ENCODE results near the gene UBE2E2.

Gene UBE2E2

GRCh38 chr3:23565041-23565775 is 362.1 kb downstream of the UBE2E2 start:
- Histone ChIP-seq H3K36me3 (ENCODE audit: insufficient read depth, low read length) (no peaks in the 10 kb centered on the region), H3K4me1 (ENCODE audit: insufficient read depth, low read length) (peaks cover 8% of the 10 kb centered on the region), H3K9me3 (ENCODE audit: low read length) (no peaks in the 10 kb centered on the region), H3K4me3 (ENCODE audit: low read depth in 1 of 2, low read length in 2 of 2) (no peak overlapping the region), H3K27ac (ENCODE audit: low read depth, low read length) (no peak overlapping the region), H3K9ac (ENCODE audit: low read length) (no peak overlapping the region), H3K27me3 (ENCODE audit: control insufficient read depth in 1 of 2, insufficient read depth in 2 of 2, low read length in 2 of 2) (no peaks in the 10 kb centered on the region)

DNA sequence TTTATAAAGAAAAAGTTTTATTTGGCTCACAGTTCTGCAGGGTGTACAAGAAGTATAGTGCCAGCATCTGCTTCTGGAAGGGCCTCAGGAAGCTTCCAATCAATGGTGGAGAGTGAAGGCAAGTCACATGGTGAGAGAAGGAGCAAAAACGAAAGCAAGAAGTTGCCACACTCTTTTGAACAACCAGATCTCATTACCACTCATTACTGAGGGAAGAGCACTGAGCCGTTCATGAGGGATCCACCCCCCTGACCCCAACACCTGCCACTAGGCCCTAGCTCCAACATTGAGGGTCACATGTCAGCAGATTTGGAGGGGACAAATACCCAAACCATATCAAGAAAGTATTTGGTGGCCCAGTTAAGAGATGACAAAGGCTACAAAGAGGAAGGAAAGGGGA is 363.4 kb downstream of the UBE2E2 start:
- Histone ChIP-seq H3K9me3 (ENCODE audit: low read length) (no peaks in the 10 kb centered on the region), H3K27me3 (ENCODE audit: control insufficient read depth in 1 of 2, insufficient read depth in 2 of 2, low read length in 2 of 2) (no peaks in the 10 kb centered on the region), H3K4me3 (ENCODE audit: low read depth in 1 of 2, low read length in 2 of 2) (no peak overlapping the region), H3K36me3 (ENCODE audit: insufficient read depth, low read length) (no peaks in the 10 kb centered on the region), H3K4me1 (ENCODE audit: insufficient read depth, low read length) (peaks cover 8% of the 10 kb centered on the region), H3K9ac (ENCODE audit: low read length) (no peak overlapping the region), H3K27ac (ENCODE audit: low read depth, low read length) (no peak overlapping the region)

- H3K27ac ChIP-seq (ENCODE audit: low read depth, low read length) = no peak overlapping the region
These were observed 364.8 kb downstream of the UBE2E2 start for GRCh38 chr3:23567917-23568316.

GRCh38 chr3:23573827-23574226 is 370.7 kb downstream of the UBE2E2 start:
- no peaks in the 10 kb centered on the region for H3K27me3 ChIP-seq (ENCODE audit: control insufficient read depth in 1 of 2, insufficient read depth in 2 of 2, low read length in 2 of 2)
- no peaks in the 10 kb centered on the region for H3K4me1 ChIP-seq (ENCODE audit: insufficient read depth, low read length)
- H3K27ac ChIP-seq (ENCODE audit: low read depth, low read length) = no peak overlapping the region
- no peak overlapping the region for H3K4me3 ChIP-seq (ENCODE audit: low read depth in 1 of 2, low read length in 2 of 2)
- H3K36me3 ChIP-seq (ENCODE audit: insufficient read depth, low read length) = no peaks in the 10 kb centered on the region
- H3K9me3 ChIP-seq (ENCODE audit: low read length) = no peaks in the 10 kb centered on the region
- H3K9ac ChIP-seq (ENCODE audit: low read length) = no peak overlapping the region

More at GRCh38 chr3:23567917-23568316, 364.8 kb downstream of the UBE2E2 start:
- no peaks in the 10 kb centered on the region for H3K36me3 ChIP-seq (ENCODE audit: insufficient read depth, low read length)
- no peaks in the 10 kb centered on the region for H3K27me3 ChIP-seq (ENCODE audit: control insufficient read depth in 1 of 2, insufficient read depth in 2 of 2, low read length in 2 of 2)
- H3K9me3 ChIP-seq (ENCODE audit: low read length) = no peaks in the 10 kb centered on the region
- no peak overlapping the region for H3K9ac ChIP-seq (ENCODE audit: low read length)
- no peak overlapping the region for H3K4me3 ChIP-seq (ENCODE audit: low read depth in 1 of 2, low read length in 2 of 2)
- peaks cover 8% of the 10 kb centered on the region for H3K4me1 ChIP-seq (ENCODE audit: insufficient read depth, low read length)

DNA sequence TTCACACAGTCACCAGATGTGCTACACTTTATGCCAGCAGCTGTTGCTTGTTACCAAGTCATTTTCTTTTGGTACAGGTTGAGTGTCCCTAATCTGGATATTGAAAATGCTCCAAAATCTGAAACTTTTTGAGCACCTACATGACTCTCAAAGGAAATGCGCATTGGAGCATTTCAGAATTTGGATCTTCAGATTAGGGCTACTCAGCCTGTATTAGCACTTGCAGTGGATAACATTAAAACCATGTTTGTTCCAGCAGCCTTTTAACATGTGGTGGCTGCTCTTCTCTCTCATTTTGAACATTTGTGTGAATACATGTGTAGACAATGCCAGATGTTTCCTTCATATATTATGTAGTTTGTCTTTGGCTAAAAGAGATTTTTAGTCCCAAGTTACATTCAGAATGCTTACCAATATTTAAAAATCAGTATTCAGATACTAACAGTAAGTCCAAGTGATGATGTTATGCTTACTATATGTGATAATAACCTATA is 371.7 kb downstream of the UBE2E2 start:
- Histone ChIP-seq H3K9me3 (ENCODE audit: low read length) (no peaks in the 10 kb centered on the region), H3K4me3 (ENCODE audit: low read depth in 1 of 2, low read length in 2 of 2) (no peak overlapping the region), H3K9ac (ENCODE audit: low read length) (no peak overlapping the region), H3K36me3 (ENCODE audit: insufficient read depth, low read length) (no peaks in the 10 kb centered on the region), H3K27me3 (ENCODE audit: control insufficient read depth in 1 of 2, insufficient read depth in 2 of 2, low read length in 2 of 2) (no peaks in the 10 kb centered on the region), H3K27ac (ENCODE audit: low read depth, low read length) (no peak overlapping the region), H3K4me1 (ENCODE audit: insufficient read depth, low read length) (no peaks in the 10 kb centered on the region)

GRCh38 chr3:23575697-23576096 is 372.6 kb downstream of the UBE2E2 start:
- Histone ChIP-seq H3K9ac (ENCODE audit: low read length) (no peak overlapping the region), H3K4me1 (ENCODE audit: insufficient read depth, low read length) (no peaks in the 10 kb centered on the region), H3K36me3 (ENCODE audit: insufficient read depth, low read length) (no peaks in the 10 kb centered on the region), H3K27ac (ENCODE audit: low read depth, low read length) (no peak overlapping the region), H3K27me3 (ENCODE audit: control insufficient read depth in 1 of 2, insufficient read depth in 2 of 2, low read length in 2 of 2) (no peaks in the 10 kb centered on the region), H3K9me3 (ENCODE audit: low read length) (no peaks in the 10 kb centered on the region), H3K4me3 (ENCODE audit: low read depth in 1 of 2, low read length in 2 of 2) (no peak overlapping the region)

- no peak overlapping the region for H3K4me3 ChIP-seq (ENCODE audit: low read depth in 1 of 2, low read length in 2 of 2)
- no peaks in the 10 kb centered on the region for H3K36me3 ChIP-seq (ENCODE audit: insufficient read depth, low read length)
- H3K27me3 ChIP-seq (ENCODE audit: control insufficient read depth in 1 of 2, insufficient read depth in 2 of 2, low read length in 2 of 2) = no peaks in the 10 kb centered on the region
- no peaks in the 10 kb centered on the region for H3K9me3 ChIP-seq (ENCODE audit: low read length)
- H3K4me1 ChIP-seq (ENCODE audit: insufficient read depth, low read length) = no peaks in the 10 kb centered on the region
- H3K27ac ChIP-seq (ENCODE audit: low read depth, low read length) = no peak overlapping the region
- no peak overlapping the region for H3K9ac ChIP-seq (ENCODE audit: low read length)
These were observed 373.3 kb downstream of the UBE2E2 start for GRCh38 chr3:23576379-23576959.

GRCh38 chr3:23580096-23580713 is 377.1 kb downstream of the UBE2E2 start:
- no peak overlapping the region for H3K9ac ChIP-seq (ENCODE audit: low read length)
- no peaks in the 10 kb centered on the region for H3K4me1 ChIP-seq (ENCODE audit: insufficient read depth, low read length)
- H3K27me3 ChIP-seq (ENCODE audit: control insufficient read depth in 1 of 2, insufficient read depth in 2 of 2, low read length in 2 of 2) = no peaks in the 10 kb centered on the region
- no peaks in the 10 kb centered on the region for H3K36me3 ChIP-seq (ENCODE audit: insufficient read depth, low read length)
- no peak overlapping the region for H3K27ac ChIP-seq (ENCODE audit: low read depth, low read length)
- H3K9me3 ChIP-seq (ENCODE audit: low read length) = no peaks in the 10 kb centered on the region
- H3K4me3 ChIP-seq (ENCODE audit: low read depth in 1 of 2, low read length in 2 of 2) = no peak overlapping the region

- no peak overlapping the region for H3K4me3 ChIP-seq (ENCODE audit: low read depth in 1 of 2, low read length in 2 of 2)
- H3K4me1 ChIP-seq (ENCODE audit: insufficient read depth, low read length) = no peaks in the 10 kb centered on the region
- H3K9ac ChIP-seq (ENCODE audit: low read length) = no peak overlapping the region
- no peaks in the 10 kb centered on the region for H3K36me3 ChIP-seq (ENCODE audit: insufficient read depth, low read length)
- H3K9me3 ChIP-seq (ENCODE audit: low read length) = no peaks in the 10 kb centered on the region
- H3K27me3 ChIP-seq (ENCODE audit: control insufficient read depth in 1 of 2, insufficient read depth in 2 of 2, low read length in 2 of 2) = no peaks in the 10 kb centered on the region
- H3K27ac ChIP-seq (ENCODE audit: low read depth, low read length) = no peak overlapping the region
These were observed 381.0 kb downstream of the UBE2E2 start for GRCh38 chr3:23583980-23584740.

DNA sequence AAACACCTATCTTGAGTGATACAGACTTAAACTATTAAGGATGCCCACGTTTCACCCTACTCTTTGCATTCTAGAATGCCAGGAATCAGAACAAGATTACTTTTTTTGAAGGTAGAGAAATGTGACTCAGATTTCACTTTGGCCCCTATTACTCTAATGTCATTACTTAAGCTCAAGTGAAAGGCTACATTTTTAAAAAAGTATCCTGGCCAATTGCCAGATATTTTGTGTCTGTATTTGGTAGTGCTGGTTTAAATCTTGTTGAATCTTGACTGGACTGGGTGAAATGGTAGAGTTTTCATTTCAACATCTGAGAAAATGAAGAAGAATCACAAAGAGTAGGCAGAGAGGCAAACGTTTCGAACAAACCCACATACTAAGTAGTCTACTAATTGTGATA is 384.4 kb downstream of the UBE2E2 start:
- no peaks in the 10 kb centered on the region for H3K4me1 ChIP-seq (ENCODE audit: insufficient read depth, low read length)
- no peaks in the 10 kb centered on the region for H3K27me3 ChIP-seq (ENCODE audit: control insufficient read depth in 1 of 2, insufficient read depth in 2 of 2, low read length in 2 of 2)
- H3K36me3 ChIP-seq (ENCODE audit: insufficient read depth, low read length) = no peaks in the 10 kb centered on the region
- no peak overlapping the region for H3K4me3 ChIP-seq (ENCODE audit: low read depth in 1 of 2, low read length in 2 of 2)
- no peak overlapping the region for H3K9ac ChIP-seq (ENCODE audit: low read length)
- no peaks in the 10 kb centered on the region for H3K9me3 ChIP-seq (ENCODE audit: low read length)
- no peak overlapping the region for H3K27ac ChIP-seq (ENCODE audit: low read depth, low read length)

- no peak overlapping the region for H3K9ac ChIP-seq (ENCODE audit: low read length)
- H3K27ac ChIP-seq (ENCODE audit: low read depth, low read length) = no peak overlapping the region
- no peaks in the 10 kb centered on the region for H3K36me3 ChIP-seq (ENCODE audit: insufficient read depth, low read length)
- no peaks in the 10 kb centered on the region for H3K4me1 ChIP-seq (ENCODE audit: insufficient read depth, low read length)
- no peaks in the 10 kb centered on the region for H3K27me3 ChIP-seq (ENCODE audit: control insufficient read depth in 1 of 2, insufficient read depth in 2 of 2, low read length in 2 of 2)
- H3K4me3 ChIP-seq (ENCODE audit: low read depth in 1 of 2, low read length in 2 of 2) = no peak overlapping the region
- no peaks in the 10 kb centered on the region for H3K9me3 ChIP-seq (ENCODE audit: low read length)
These were observed 385.4 kb downstream of the UBE2E2 start for GRCh38 chr3:23588547-23588946.

Data from muscle layer of colon (tissue), 2 donors.